Measurements from ENCODE around the gene PSMC3IP. TPM values are rescaled to one million over a fixed set of nuclear protein-coding genes. Genes with fewer than 3 reads are reported as not detected.

PSMC3IP gene
- total RNA-seq, 2 donors from 2014 or later, result 2.1 TPM; not detected in 1

DNA sequence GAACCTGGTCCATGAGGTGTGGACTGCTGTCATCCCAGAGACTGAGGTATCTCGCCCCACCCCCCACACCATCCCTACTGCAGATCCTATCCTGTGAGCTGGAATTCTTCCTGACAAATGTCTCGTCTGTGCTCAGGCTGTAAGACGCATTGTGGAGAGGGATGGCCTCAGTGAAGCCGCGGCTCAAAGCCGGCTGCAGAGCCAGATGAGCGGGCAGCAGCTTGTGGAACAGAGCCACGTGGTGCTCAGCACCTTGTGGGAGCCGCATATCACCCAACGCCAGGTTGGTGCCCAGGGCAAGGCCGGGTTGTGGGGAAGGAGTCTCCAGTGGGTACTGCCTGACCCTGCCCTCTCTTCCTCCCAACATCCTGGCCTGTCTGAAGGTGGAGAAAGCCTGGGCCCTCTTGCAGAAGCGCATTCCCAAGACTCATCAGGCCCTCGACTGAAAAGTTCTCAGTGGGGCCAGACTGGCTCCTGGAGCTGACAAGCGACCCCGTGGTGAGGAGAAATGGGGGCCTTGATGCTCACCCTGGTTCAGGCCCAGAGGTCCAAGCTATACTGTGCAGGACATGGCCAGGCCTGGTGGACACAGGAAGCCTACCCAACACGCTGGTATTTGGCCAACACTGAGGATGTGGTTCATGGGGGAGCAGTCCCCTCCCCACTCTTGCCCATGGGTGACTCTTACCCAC is 11.9 kb downstream of the PSMC3IP start:
- Histone ChIP-seq H3K36me3 (replicated peaks in 1 of 2; ENCODE audit: insufficient read depth in 1 of 2, low read depth in 2 of 2) (peaks cover 7 to 29% of the 10 kb centered on the region in 2 donors), H3K9me3 (no peaks in the 10 kb centered on the region), H3K4me1 (peaks cover 64% of the 10 kb centered on the region), H3K27ac (peak overlapping the region in 3 of 4 donors; percentile 79 to 95 (median 92)), H3K4me3 (no peak overlapping the region), H3K27me3 (no peaks in the 10 kb centered on the region)
- no peak for DNase-seq
- ATAC-seq, result no peak
- intact Hi-C loops (cut with DNase I), result no loop called here
- 91 to 93% methylated on average over 4 to 15 of the region's 16 CpGs for WGBS, 2 donors
- TF ChIP-seq POLR2A (IDR thresholded peaks at IDR 0.05), result no peak
- TF ChIP-seq, protein P1, sequence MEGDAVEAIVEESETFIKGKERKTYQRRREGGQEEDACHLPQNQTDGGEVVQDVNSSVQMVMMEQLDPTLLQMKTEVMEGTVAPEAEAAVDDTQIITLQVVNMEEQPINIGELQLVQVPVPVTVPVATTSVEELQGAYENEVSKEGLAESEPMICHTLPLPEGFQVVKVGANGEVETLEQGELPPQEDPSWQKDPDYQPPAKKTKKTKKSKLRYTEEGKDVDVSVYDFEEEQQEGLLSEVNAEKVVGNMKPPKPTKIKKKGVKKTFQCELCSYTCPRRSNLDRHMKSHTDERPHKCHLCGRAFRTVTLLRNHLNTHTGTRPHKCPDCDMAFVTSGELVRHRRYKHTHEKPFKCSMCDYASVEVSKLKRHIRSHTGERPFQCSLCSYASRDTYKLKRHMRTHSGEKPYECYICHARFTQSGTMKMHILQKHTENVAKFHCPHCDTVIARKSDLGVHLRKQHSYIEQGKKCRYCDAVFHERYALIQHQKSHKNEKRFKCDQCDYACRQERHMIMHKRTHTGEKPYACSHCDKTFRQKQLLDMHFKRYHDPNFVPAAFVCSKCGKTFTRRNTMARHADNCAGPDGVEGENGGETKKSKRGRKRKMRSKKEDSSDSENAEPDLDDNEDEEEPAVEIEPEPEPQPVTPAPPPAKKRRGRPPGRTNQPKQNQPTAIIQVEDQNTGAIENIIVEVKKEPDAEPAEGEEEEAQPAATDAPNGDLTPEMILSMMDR (IDR thresholded peaks at IDR 0.05), result no peak

DNA sequence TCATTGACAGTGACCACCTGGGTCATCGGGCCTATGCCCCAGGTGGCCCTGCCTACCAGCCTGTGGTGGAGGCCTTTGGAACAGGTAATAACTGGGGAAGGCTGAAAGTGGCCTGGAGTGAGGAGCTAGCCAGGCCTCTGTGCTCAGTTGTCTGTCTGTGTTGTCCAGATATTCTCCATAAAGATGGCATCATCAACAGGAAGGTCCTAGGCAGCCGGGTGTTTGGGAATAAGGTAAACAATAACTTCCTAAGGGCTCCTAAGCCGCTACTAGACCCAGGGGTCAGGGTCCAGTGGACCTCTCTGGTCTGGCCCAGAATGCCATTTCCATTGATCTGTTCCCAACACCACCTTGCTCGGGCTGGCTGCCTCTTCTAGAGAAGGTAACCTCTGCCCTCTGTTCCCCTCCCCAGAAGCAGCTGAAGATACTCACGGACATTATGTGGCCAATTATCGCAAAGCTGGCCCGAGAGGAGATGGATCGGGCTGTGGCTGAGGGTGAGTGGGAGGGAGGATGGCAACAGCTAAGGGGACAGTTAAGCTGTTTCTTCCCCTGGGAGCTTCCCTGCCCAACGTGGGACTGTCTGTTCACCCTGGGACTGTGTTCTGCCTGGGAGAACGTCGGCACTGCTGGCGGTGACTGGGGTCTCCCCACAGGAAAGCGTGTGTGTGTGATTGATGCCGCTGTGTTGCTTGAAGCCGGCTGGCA is 12.6 kb downstream of the PSMC3IP start:
- Histone ChIP-seq H3K9me3 (no peaks in the 10 kb centered on the region), H3K36me3 (replicated peaks in 1 of 2; ENCODE audit: insufficient read depth in 1 of 2, low read depth in 2 of 2) (peaks cover 5 to 26% of the 10 kb centered on the region in 2 donors), H3K4me3 (no peak overlapping the region), H3K27me3 (no peaks in the 10 kb centered on the region), H3K27ac (peak overlapping the region in 3 of 4 donors; percentile 85 to 93 (median 90)), H3K4me1 (peaks cover 63% of the 10 kb centered on the region)
- intact Hi-C loops (cut with DNase I), result no loop called here
- WGBS, 2 donors, result 86% methylated on average over 15 of the region's 15 CpGs
- TF ChIP-seq POLR2A (IDR thresholded peaks at IDR 0.05), result no peak
- TF ChIP-seq, protein P1 (IDR thresholded peaks at IDR 0.05), result no peak
- DNase-seq (no peak), ATAC-seq (no peak)

DNA sequence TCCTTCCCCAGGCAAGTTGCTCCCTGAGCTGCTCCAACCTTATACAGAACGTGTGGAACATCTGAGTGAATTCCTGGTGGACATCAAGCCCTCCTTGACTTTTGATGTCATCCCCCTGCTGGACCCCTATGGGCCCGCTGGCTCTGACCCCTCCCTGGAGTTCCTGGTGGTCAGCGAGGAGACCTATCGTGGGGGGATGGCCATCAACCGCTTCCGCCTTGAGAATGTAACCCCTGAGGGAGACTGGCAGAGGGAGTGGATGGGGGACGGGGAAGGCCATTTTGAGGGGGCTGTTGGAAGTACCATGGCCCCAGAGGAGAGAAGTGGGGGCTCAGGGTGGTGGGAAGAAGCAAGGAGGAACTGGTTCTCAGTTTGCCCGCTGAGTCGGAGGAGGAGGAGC is 13.6 kb downstream of the PSMC3IP start:
- no peak for TF ChIP-seq POLR2A (IDR thresholded peaks at IDR 0.05)
- TF ChIP-seq, protein P1 (IDR thresholded peaks at IDR 0.05), result no peak
- Histone ChIP-seq H3K27me3 (no peaks in the 10 kb centered on the region), H3K36me3 (replicated peaks in 1 of 2; ENCODE audit: insufficient read depth in 1 of 2, low read depth in 2 of 2) (peaks cover 0 to 15% of the 10 kb centered on the region in 2 donors), H3K27ac (peak overlapping the region in 3 of 4 donors; percentile 85 to 93 (median 90)), H3K4me1 (peaks cover 60% of the 10 kb centered on the region), H3K9me3 (no peaks in the 10 kb centered on the region), H3K4me3 (no peak overlapping the region)
- no peak for ATAC-seq
- intact Hi-C loops (cut with DNase I), result no loop called here
- DNase-seq, result no peak
- 70 to 79% methylated on average over 9 of the region's 9 CpGs for WGBS, 2 donors

DNA sequence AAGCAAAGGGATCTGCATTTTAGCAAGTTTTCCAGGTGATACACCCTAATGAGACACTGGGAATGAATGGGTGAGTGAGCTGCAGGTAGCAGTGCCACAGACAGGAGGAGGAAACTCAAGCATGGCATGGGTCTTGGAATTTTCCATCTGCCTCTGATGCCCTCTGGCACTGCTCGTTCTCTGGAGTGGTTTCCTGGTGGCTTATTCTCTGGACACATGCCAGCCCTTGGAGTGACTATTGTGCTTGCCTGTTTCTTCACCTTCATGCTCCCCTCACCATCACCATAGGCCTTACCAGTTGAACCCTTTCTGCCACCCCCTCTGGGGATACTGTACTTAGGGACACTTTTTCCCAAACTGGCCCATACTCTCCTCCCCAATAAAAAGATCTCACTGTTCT is 14.0 kb downstream of the PSMC3IP start:
- intact Hi-C loops (cut with DNase I), result no loop called here
- Histone ChIP-seq H3K4me3 (no peak overlapping the region), H3K4me1 (peaks cover 55% of the 10 kb centered on the region), H3K9me3 (no peaks in the 10 kb centered on the region), H3K36me3 (replicated peaks in 1 of 2; ENCODE audit: insufficient read depth in 1 of 2, low read depth in 2 of 2) (peaks cover 0 to 15% of the 10 kb centered on the region in 2 donors), H3K27ac (peak overlapping the region; percentile 72 to 93 (median 88)), H3K27me3 (no peaks in the 10 kb centered on the region)
- WGBS, 2 donors, result 0 to 10% methylated on average over 1 of the region's 1 CpG
- DNase-seq, result peak; percentile 65 to 82 (median 78)
- TF ChIP-seq, protein P1 (IDR thresholded peaks at IDR 0.05), result peak in 3 of 7 experiments; percentile 3 to 31 (median 25)
- no peak for TF ChIP-seq POLR2A (IDR thresholded peaks at IDR 0.05)
- no peak for ATAC-seq

Measured in body of pancreas (tissue), 4 donors.